HEK293 (cell line): ENCODE results near the gene OTP.
A peak's percentile ranks its signal among the peaks of the same experiment; 100 is the strongest.

ENCODE experiments used
- FEZF1 ChIP-seq: fragments of 450-650 bp; formaldehyde crosslinking; IDR thresholded peaks from 2 replicates; pipeline ENCODE4 v1.5.1; 2016; ENCODE audit warnings: missing biosample characterization, missing genetic modification characterization
- OSR2 ChIP-seq: fragments of 450-650 bp; formaldehyde crosslinking; IDR thresholded peaks from 2 replicates; pipeline ENCODE4 v1.5.1; 2016; ENCODE audit warnings: missing biosample characterization, missing genetic modification characterization
- PRDM1 ChIP-seq: fragments of 450-650 bp; formaldehyde crosslinking; IDR thresholded peaks from 2 replicates; pipeline ENCODE4; 2016; ENCODE audit warnings: missing biosample characterization, missing genetic modification characterization
- SCRT2 ChIP-seq: fragments of 450-650 bp; formaldehyde crosslinking; IDR thresholded peaks from 2 replicates; pipeline ENCODE4 v1.5.1; 2016; ENCODE audit warnings: missing biosample characterization, missing genetic modification characterization
- ZBTB1 ChIP-seq: fragments of 450-650 bp; formaldehyde crosslinking; IDR thresholded peaks from 2 replicates; pipeline ENCODE4 v1.5.1; 2016; ENCODE audit warnings: missing biosample characterization, missing genetic modification characterization
- ZBTB17 ChIP-seq: fragments of 450-650 bp; formaldehyde crosslinking; IDR thresholded peaks from 2 replicates; pipeline ENCODE4 v1.5.1; 2016; ENCODE audit warnings: missing biosample characterization, missing genetic modification characterization
- ZBTB49 ChIP-seq: fragments of 450-650 bp; formaldehyde crosslinking; IDR thresholded peaks from 2 replicates; pipeline ENCODE4 v1.5.1; 2016; ENCODE audit warnings: missing biosample characterization, missing genetic modification characterization, low read depth
- ZFP69B ChIP-seq: fragments of 450-650 bp; formaldehyde crosslinking; IDR thresholded peaks from 2 replicates; pipeline ENCODE4 v1.5.1; 2016; ENCODE audit warnings: missing biosample characterization, missing genetic modification characterization
- ZNF112 ChIP-seq: fragments of 450-650 bp; formaldehyde crosslinking; IDR thresholded peaks from 2 replicates; pipeline ENCODE4 v1.5.0; 2017; ENCODE audit warnings: missing biosample characterization, missing genetic modification characterization
- ZNF140 ChIP-seq: fragments of 450-650 bp; formaldehyde crosslinking; IDR thresholded peaks from 2 replicates; pipeline ENCODE4 v1.5.1; 2016; ENCODE audit warnings: missing biosample characterization, missing genetic modification characterization
- ZNF148 ChIP-seq: fragments of 450-650 bp; formaldehyde crosslinking; IDR thresholded peaks from 2 replicates; pipeline ENCODE4 v1.5.0; 2017; ENCODE audit warnings: missing biosample characterization, missing genetic modification characterization, borderline replicate concordance
- ZNF26 ChIP-seq: fragments of 450-650 bp; formaldehyde crosslinking; IDR thresholded peaks from 2 replicates; pipeline ENCODE4 v1.5.1; 2016; ENCODE audit warnings: missing biosample characterization, missing genetic modification characterization
- ZNF394 ChIP-seq: fragments of 450-650 bp; formaldehyde crosslinking; IDR thresholded peaks from 2 replicates; pipeline ENCODE4 v1.5.1; 2016; ENCODE audit warnings: missing biosample characterization, missing genetic modification characterization, mild to moderate bottlenecking, moderate library complexity, borderline replicate concordance
- ZNF555 ChIP-seq: fragments of 450-650 bp; formaldehyde crosslinking; conservative IDR thresholded peaks from 2 replicates; pipeline ENCODE4 v1.5.1; 2017; ENCODE audit warnings: missing biosample characterization, mild to moderate bottlenecking, missing genetic modification characterization, inconsistent platforms
- ZNF560 ChIP-seq: fragments of 450-650 bp; formaldehyde crosslinking; IDR thresholded peaks from 2 replicates; pipeline ENCODE4 v1.5.1; 2017; ENCODE audit warnings: missing biosample characterization, missing genetic modification characterization, borderline replicate concordance
- ZNF561 ChIP-seq: fragments of 450-650 bp; IDR thresholded peaks from 2 replicates; pipeline ENCODE4 v1.5.1; 2018; ENCODE audit warnings: missing biosample characterization, missing genetic modification characterization, borderline replicate concordance
- ZNF585B ChIP-seq: fragments of 450-650 bp; formaldehyde crosslinking; IDR thresholded peaks from 2 replicates; pipeline ENCODE4 v1.5.1; 2016; ENCODE audit warnings: missing biosample characterization, missing genetic modification characterization
- ZNF623 ChIP-seq: fragments of 450-650 bp; formaldehyde crosslinking; IDR thresholded peaks from 2 replicates; pipeline ENCODE4 v1.5.1; 2016; ENCODE audit warnings: missing biosample characterization, missing genetic modification characterization
- ZNF664 ChIP-seq: fragments of 450-650 bp; formaldehyde crosslinking; IDR thresholded peaks from 2 replicates; pipeline ENCODE4 v1.5.1; 2016; ENCODE audit warnings: missing biosample characterization, missing genetic modification characterization
- ZNF768 ChIP-seq: fragments of 450-650 bp; formaldehyde crosslinking; IDR thresholded peaks from 2 replicates; pipeline ENCODE4 v1.5.1; 2018; ENCODE audit warnings: missing biosample characterization, mild to moderate bottlenecking, missing genetic modification characterization
- ZNF792 ChIP-seq: fragments of 450-650 bp; formaldehyde crosslinking; IDR thresholded peaks from 2 replicates; pipeline ENCODE4 v1.5.1; 2016; ENCODE audit warnings: missing biosample characterization, missing genetic modification characterization
- ZNF830 ChIP-seq: fragments of 450-650 bp; IDR thresholded peaks from 2 replicates; pipeline ENCODE4 v1.5.0; 2018; ENCODE audit warnings: missing biosample characterization, missing genetic modification characterization, low read depth, mild to moderate bottlenecking, moderate library complexity
- ZNF837 ChIP-seq: fragments of 450-650 bp; formaldehyde crosslinking; IDR thresholded peaks from 2 replicates; pipeline ENCODE4 v1.5.1; 2016; ENCODE audit warnings: missing biosample characterization, missing genetic modification characterization
- TF ChIP-seq, protein P1 (sequence below): fragments of 450-650 bp; formaldehyde crosslinking; IDR thresholded peaks from 2 replicates; pipeline ENCODE4 v1.5.1; 2016; ENCODE audit warnings: missing biosample characterization, missing genetic modification characterization
- TF ChIP-seq, protein P2 (sequence below): fragments of 450-650 bp; formaldehyde crosslinking; IDR thresholded peaks from 2 replicates; pipeline ENCODE4 v1.5.1; 2016; ENCODE audit warnings: missing biosample characterization, missing genetic modification characterization
- TF ChIP-seq, protein P3 (sequence below): fragments of 450-650 bp; formaldehyde crosslinking; IDR thresholded peaks from 2 replicates; pipeline ENCODE4 v1.5.1; 2016; ENCODE audit warnings: missing biosample characterization, missing genetic modification characterization
- TF ChIP-seq, protein P4 (sequence below): fragments of 450-650 bp; formaldehyde crosslinking; IDR thresholded peaks from 2 replicates; pipeline ENCODE4 v1.5.1; 2016; ENCODE audit warnings: missing biosample characterization, missing genetic modification characterization

Gene OTP

GRCh38 chr5:77586101-77586500 is 52.4 kb downstream of the OTP start (continued):
- TF ChIP-seq, protein P1, sequence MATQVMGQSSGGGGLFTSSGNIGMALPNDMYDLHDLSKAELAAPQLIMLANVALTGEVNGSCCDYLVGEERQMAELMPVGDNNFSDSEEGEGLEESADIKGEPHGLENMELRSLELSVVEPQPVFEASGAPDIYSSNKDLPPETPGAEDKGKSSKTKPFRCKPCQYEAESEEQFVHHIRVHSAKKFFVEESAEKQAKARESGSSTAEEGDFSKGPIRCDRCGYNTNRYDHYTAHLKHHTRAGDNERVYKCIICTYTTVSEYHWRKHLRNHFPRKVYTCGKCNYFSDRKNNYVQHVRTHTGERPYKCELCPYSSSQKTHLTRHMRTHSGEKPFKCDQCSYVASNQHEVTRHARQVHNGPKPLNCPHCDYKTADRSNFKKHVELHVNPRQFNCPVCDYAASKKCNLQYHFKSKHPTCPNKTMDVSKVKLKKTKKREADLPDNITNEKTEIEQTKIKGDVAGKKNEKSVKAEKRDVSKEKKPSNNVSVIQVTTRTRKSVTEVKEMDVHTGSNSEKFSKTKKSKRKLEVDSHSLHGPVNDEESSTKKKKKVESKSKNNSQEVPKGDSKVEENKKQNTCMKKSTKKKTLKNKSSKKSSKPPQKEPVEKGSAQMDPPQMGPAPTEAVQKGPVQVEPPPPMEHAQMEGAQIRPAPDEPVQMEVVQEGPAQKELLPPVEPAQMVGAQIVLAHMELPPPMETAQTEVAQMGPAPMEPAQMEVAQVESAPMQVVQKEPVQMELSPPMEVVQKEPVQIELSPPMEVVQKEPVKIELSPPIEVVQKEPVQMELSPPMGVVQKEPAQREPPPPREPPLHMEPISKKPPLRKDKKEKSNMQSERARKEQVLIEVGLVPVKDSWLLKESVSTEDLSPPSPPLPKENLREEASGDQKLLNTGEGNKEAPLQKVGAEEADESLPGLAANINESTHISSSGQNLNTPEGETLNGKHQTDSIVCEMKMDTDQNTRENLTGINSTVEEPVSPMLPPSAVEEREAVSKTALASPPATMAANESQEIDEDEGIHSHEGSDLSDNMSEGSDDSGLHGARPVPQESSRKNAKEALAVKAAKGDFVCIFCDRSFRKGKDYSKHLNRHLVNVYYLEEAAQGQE, result 0 out of 2 replicates have a peak, but pooled peaks have one; percentile 25
- no peak for TF ChIP-seq ZFP69B (tag by site-specific recombination)
- peak; percentile 48; the same call in 1 of the 2 replicates for TF ChIP-seq ZNF664 (tag by site-specific recombination)
- no peak for TF ChIP-seq ZNF26 (tag by site-specific recombination)
- no peak for TF ChIP-seq ZBTB1
- TF ChIP-seq FEZF1 (tag by site-specific recombination), result no peak
- no peak for TF ChIP-seq ZBTB17 (tag by site-specific recombination)
- TF ChIP-seq ZNF555 (tag by site-specific recombination), result peak; percentile 60
- TF ChIP-seq, protein P2, sequence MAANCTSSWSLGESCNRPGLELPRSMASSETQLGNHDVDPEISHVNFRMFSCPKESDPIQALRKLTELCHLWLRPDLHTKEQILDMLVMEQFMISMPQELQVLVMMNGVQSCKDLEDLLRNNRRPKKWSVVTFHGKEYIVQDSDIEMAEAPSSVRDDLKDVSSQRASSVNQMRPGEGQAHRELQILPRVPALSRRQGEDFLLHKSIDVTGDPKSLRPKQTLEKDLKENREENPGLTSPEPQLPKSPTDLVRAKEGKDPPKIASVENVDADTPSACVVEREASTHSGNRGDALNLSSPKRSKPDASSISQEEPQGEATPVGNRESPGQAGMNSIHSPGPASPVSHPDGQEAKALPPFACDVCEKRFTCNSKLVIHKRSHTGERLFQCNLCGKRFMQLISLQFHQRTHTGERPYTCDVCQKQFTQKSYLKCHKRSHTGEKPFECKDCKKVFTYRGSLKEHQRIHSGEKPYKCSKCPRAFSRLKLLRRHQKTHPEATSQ (tag by site-specific recombination), result no peak
- TF ChIP-seq, protein P3, sequence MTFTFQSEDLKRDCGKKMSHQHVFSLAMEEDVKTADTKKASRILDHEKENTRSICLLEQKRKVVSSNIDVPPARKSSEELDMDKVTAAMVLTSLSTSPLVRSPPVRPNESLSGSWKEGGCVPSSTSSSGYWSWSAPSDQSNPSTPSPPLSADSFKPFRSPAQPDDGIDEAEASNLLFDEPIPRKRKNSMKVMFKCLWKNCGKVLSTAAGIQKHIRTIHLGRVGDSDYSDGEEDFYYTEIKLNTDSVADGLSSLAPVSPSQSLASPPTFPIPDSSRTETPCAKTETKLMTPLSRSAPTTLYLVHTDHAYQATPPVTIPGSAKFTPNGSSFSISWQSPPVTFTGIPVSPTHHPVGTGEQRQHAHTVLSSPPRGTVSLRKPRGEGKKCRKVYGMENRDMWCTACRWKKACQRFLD (tag by site-specific recombination), result no peak
- peak; percentile 22; the same call in 1 of the 2 replicates for TF ChIP-seq ZNF140 (tag by site-specific recombination)
- no peak for TF ChIP-seq ZNF792 (tag by site-specific recombination)
- TF ChIP-seq PRDM1 (tag by site-specific recombination), result no peak
- TF ChIP-seq ZNF561 (tag by site-specific recombination), result no peak
- no peak for TF ChIP-seq ZNF585B (tag by site-specific recombination)
- TF ChIP-seq ZNF837 (tag by site-specific recombination), result no peak
- no peak for TF ChIP-seq ZBTB49 (tag by site-specific recombination)
- TF ChIP-seq SCRT2 (tag by site-specific recombination), result no peak
- TF ChIP-seq ZNF830 (tag by site-specific recombination), result no peak
- TF ChIP-seq ZNF560, result no peak
- no peak for TF ChIP-seq ZNF148 (tag by site-specific recombination)
- no peak for TF ChIP-seq OSR2 (tag by site-specific recombination)
- peak; percentile 55 for TF ChIP-seq ZNF623 (tag by site-specific recombination)
- TF ChIP-seq, protein P4, sequence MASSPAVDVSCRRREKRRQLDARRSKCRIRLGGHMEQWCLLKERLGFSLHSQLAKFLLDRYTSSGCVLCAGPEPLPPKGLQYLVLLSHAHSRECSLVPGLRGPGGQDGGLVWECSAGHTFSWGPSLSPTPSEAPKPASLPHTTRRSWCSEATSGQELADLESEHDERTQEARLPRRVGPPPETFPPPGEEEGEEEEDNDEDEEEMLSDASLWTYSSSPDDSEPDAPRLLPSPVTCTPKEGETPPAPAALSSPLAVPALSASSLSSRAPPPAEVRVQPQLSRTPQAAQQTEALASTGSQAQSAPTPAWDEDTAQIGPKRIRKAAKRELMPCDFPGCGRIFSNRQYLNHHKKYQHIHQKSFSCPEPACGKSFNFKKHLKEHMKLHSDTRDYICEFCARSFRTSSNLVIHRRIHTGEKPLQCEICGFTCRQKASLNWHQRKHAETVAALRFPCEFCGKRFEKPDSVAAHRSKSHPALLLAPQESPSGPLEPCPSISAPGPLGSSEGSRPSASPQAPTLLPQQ (tag by site-specific recombination), result no peak
- TF ChIP-seq ZNF768 (tag by site-specific recombination), result no peak
- TF ChIP-seq ZNF112 (tag by site-specific recombination), result no peak
- TF ChIP-seq ZNF394, result peak; percentile 82
